ENCODE measurements around the gene LRRC36.
"Not testable (repeated sequence)": the region's sequence is repeated elsewhere in the genome, so short reads cannot be mapped to it uniquely, and the experiment has no call there.

The LRRC36 gene

GRCh38 chr16:67350324-67350723, 23.7 kb downstream of the LRRC36 start:
- no peak for DNase-seq

DNA sequence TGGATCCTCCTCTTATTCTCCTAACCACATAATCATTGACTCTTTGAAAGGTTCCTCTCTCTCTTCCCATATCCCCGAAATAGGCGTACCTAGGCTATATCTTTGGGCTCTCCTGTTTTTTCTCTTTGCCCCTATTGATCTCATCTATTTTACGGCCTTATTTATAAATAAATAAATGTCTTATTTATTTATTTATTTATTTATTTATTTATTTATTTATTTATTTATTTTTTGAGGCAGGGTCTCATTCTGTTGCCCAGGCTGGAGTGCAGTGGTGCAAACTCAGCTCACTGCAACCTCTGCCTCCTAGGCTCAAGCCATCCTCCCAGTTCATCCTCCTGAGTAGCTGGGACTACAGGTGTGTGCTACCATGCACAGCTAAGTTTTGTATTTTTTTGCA, 25.8 kb downstream of the LRRC36 start:
- DNase-seq: not testable (repeated sequence)

DNA sequence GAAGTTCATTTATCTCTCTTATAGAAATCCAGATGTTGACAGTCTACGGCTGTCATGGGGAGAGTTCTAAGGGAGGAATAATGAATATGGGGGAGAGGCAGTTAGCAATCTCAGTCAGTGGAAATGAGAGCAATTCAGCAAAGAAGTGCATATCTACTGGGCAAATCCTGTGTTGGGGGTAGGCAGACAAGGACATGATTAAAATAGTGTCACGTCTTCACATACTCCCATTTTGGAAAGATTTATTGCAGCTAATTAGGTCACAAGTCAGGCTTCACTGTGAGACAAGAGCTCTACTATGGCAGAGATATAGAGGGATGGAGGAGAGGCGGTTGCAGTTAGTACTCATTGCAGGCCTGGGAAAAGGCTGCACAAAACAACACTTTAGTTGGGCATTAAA, 29.8 kb downstream of the LRRC36 start:
- DNase-seq: no peak

DNA sequence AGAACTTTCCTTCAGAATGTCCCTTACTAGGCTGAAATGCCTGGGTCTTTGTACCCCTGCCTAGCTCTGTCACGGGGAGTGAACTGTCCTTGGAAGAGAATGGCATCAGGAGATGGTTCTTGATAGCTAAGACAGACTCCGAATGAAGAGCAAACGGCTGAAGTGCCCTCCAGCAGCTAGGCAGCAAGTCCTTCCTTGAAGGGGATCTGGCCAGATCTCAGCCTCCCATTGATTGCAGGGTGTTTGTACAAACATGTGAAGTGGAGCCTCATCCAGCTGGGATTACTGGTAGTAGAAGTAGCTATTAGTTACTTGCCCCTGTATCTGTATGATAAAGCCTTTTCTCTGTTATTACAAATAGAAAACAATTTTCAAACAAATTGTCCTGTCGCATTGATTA, 30.9 kb downstream of the LRRC36 start:
- no peak for DNase-seq

DNA sequence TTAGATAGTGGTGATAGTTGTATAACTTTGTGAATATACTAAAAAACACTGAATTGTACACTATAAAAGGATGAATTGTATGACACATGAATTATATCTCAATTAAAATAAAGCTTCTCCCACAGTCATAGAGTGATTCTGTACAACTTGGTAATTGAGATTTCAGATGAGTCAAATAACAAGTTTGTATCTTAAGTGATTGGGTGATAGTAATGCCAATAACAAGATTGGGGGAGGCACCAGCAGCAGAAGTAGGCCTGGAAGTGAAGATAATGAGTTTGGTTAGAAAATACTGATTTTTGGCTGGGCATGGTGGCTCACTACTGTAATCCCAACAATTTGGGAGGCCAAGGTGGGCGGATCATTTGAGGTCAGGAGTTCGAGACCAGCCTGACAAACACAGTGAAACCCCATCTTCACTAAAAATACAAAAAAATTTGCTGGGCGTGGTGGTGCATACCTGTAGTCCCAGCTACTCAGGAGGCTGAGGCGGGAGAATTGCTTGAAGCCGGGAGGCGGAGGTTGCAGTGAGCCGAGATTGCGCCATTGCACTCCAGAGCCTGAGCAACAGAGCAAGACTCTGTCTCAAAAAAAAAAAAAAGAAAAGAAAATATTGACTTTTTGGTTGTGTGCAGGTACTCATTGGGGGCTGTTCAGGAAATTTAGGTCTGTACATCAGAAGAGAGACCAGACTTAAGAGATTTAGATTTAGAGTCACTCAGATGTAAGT, 33.1 kb downstream of the LRRC36 start:
- not testable (repeated sequence) for DNase-seq

GRCh38 chr16:67361038-67361437, 34.4 kb downstream of the LRRC36 start:
- no peak for DNase-seq

GRCh38 chr16:67364600-67365235, 38.1 kb downstream of the LRRC36 start:
- no peak for DNase-seq

- no peak for DNase-seq
These were observed 44.0 kb downstream of the LRRC36 start for GRCh38 chr16:67370661-67371060.

- no peak for DNase-seq
These were observed 46.0 kb downstream of the LRRC36 start for GRCh38 chr16:67372664-67373063.

DNA sequence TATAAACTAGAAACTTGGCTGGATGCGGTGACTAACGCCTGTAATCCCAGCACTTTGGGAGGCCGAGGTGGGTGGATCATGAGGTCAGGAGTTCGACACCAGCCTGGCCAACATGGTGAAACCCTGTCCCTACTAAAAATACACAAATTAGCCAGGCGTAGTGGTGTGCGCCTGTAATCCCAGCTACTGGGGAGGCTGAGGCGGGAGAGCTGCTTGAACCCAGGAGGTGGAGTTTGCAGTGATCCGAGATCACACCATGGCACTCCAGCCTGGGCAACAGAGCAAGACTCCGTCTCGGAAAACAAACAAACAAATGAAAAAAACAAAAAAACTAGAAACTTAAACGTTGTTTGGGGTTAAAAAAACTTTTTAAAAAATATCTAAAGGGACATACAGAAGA, 49.4 kb downstream of the LRRC36 start:
- DNase-seq: not testable (repeated sequence)

DNA sequence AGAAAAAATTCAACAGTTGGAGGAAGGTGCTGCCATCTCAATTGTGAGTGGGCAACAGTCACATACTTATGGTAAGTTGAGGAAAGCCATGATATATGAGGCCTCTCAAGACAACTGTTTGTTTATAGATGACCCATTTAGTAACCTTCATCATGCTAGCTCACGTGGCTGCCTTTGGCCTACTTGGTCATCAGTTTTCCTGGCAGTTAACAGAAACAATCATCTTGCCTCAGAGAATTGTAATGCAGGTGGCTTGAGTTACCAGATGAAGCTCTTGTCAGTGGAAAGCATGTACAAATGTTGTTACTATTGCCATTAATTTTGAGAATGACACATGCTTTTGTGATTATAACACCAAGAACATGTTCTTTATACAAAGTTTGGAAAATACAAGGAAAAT, 52.0 kb downstream of the LRRC36 start:
- no peak for DNase-seq

DNA sequence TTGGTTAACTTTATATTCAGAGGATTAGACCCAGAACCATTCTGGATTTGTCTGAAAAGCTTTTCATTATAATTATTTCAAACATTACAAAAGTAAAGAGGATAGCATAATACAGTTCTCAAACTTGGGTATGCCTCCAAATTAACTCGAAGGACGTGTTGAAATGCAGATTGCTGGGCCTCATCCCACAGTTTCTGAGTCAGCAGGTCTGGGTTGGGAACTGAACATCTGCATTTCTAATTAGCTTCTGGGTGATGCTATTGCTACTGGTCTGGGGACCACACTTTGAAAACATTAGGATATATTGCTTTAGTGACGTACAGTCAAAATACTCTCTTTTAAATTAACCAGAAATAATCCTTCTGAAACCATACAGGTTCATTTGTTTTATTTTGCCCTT, 56.7 kb downstream of the LRRC36 start:
- no peak for DNase-seq

DNA sequence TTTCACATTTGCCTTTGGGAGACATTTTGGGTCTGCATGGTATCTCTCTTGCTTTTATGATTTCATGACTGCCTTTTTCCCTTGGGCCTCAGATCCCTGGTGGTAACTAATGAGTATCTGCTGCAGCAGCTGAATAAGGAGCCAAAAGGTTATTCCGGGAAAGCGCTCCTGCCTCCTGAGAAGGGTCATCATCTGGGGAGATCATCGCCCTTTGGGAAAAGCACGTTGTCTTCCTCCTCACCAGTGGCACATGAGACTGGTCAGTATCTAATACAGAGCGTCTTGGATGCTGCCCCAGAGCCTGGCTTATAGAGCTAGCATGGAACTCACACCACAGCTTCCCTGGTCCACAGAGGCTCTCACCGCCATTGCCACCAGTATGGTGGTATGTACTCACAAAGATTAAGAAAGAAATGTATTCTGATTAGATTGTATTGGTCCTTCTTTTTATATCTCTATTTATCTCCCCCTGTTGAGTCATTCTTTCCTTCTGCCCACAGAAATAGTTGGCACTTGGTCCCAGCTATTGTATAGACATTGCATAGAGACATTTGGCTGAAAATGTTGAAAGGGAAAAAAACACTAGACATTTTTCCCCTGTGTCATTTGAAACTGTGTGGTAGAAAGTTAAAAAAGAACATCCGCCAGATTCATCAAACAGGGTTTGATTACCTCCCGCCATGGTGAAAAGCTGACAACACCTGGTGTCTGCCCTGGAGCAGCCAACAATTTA, 58.3 kb downstream of the LRRC36 start:
- no peak for DNase-seq

- DNase-seq: no peak
These were observed 60.3 kb downstream of the LRRC36 start for GRCh38 chr16:67386861-67387455.

DNA sequence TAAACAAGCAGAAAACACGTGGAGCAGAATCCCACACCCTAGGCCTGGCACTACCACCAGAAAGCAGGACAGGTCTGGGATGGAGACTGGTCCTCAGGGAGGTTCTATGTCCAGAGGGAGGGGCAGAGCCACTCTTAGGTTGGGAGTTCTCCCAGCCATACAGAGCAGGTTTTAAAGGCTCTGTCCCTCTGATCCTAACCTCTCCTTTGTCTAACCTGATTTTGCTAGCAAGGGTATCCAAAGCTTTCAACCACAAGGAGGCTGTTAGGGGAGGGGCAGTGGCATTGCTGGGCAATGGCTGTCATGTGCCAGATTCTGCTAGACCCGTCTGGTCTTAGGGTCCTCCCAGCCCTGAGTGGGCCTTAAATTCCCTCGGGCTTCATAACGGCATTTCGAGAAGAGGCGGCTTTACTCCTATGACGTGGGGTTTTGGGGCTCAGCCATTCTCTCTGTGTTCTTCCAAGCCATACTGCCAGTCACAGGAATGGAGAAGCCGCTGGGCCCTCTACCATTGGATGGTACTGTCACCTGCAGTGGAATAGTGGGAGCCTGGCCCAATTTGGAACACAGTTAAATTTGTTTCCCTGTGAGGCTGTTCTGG, 61.0 kb downstream of the LRRC36 start:
- no peak for DNase-seq

GRCh38 chr16:67388191-67388590, 61.6 kb downstream of the LRRC36 start:
- DNase-seq: no peak

GRCh38 chr16:67388591-67388990, 62.0 kb downstream of the LRRC36 start:
- peak; percentile 27 for DNase-seq

DNA sequence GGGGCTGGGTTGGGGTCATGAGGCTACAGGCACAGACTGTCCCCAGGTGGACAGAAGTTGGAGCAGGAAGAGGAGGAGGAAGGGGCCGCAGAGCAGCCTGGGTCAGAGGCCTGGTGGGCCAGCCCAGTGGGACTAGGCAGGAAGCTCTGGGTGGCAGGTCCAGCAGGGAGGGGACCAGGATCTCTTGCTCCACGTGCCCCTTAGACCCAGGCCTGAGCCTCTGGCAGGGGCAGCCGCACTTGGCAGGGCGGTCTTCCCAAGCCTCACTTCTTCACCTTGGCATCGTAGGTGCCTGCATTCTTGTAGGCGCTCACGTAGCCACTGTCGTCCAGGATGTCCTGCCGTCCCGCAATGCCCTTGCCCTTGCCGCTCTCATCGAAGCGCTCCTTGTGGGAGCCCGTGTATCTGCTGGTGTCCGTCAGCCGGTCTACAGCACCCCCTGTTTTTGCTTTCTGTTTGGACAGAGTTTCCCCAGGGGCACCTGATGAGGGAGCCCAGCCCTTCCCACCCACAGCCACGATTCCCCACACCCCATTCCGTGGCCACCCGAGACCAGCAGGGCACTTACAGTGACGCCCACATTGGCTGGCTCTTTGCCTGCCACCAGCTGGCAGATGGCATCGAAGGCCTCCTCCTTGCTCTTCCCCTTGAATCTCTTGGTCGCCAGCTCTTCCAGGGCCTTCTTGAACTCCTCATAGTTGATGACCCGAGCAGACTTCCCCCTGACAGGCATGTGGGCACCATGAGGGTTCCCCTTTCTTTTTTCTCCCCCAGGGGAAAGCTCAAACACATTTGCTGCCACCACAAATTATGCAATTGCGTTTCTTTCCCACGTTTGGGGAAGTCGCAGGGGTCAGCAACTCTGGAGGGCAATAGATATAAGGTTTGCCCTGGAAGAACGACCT, 63.5 kb downstream of the LRRC36 start:
- peak; percentile 50 for DNase-seq

DNA sequence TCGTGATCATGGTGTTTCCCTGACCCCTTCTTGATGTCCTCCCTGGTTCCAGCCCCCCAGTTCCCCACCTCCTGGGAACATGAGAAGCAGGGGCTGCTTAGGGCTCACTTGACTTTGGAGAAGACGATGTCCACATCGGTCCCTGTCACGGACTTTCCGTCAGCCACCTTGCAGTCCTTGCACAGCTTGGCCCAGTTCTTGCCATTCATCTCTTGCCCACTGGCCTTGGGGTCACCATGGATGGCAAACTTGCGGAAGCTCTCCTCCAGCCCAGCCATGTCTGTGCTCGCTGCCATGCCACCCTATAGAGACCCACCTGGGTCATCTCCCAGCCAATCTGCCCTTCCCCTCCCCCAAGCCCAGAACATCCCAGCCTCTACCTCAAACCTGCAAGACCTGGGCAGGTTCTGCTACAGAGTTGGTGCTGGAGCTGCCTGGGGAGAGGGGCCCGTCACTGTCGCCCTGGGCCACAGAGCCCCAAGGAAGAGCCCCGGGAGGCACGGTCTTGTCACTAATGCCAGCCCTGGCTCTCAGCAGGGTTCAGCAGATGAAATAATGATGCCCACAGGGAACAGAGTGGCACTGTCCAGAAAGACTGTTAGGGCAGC, 64.3 kb downstream of the LRRC36 start:
- DNase-seq: peak; percentile 42

- peak; percentile 57 for DNase-seq
These were observed 65.0 kb downstream of the LRRC36 start for GRCh38 chr16:67391424-67392300.

All from activated effector memory CD4-positive, alpha-beta T cell treated with anti-CD3 and anti-CD28 coated beads, Interleukin-2, amount 50 U/mL, for 16 hours (primary cell).